GM18858 (cell line): Measurements from ENCODE around the gene MYOM1.
A peak's percentile ranks its signal among the peaks of the same experiment; 100 is the strongest.

ENCODE experiments used
- ATAC-seq: cut with Tn5 transposase; IDR thresholded peaks from one replicate; pipeline ENCODE4 v1.9.1; 2021; ENCODE audit not compliant: unreplicated experiment

Gene MYOM1

GRCh38 chr18:3219631-3220335 is at the start of gene MYOM1:
Gene MYOM1, minus strand, starts transcription at chr18:3219968. Its CDS starts 4,745 bp downstream, at chr18:3215223.
- ATAC-seq: no peak

- ATAC-seq: no peak
Observed at GRCh38 chr18:3269241-3269913, 49.6 kb upstream of the MYOM1 start.

GRCh38 chr18:3268306-3268705 is 48.5 kb upstream of the MYOM1 start:
- no peak for ATAC-seq

GRCh38 chr18:3266062-3266608 is 46.4 kb upstream of the MYOM1 start:
- ATAC-seq: no peak

GRCh38 chr18:3265564-3266033 is 45.8 kb upstream of the MYOM1 start:
- ATAC-seq: no peak

GRCh38 chr18:3264362-3264761 is 44.6 kb upstream of the MYOM1 start:
- ATAC-seq: no peak

- no peak for ATAC-seq
Observed at GRCh38 chr18:3263132-3263700, 43.4 kb upstream of the MYOM1 start.

GRCh38 chr18:3262234-3263131 is 42.7 kb upstream of the MYOM1 start:
- peak; percentile 13 for ATAC-seq

GRCh38 chr18:3261373-3262233 is 41.8 kb upstream of the MYOM1 start, which contains the start of gene MYL12B:
Gene MYL12B, plus strand, starts transcription at chr18:3262133. Its CDS starts 10,766 bp downstream, at chr18:3272899.
- peak; percentile 76 for ATAC-seq

GRCh38 chr18:3260995-3261372 is 41.2 kb upstream of the MYOM1 start:
- ATAC-seq: no peak

- no peak for ATAC-seq
Observed at GRCh38 chr18:3257627-3258120, 37.9 kb upstream of the MYOM1 start.

- ATAC-seq: peak; percentile 36
Observed at GRCh38 chr18:3256693-3257626, 37.2 kb upstream of the MYOM1 start.

- no peak for ATAC-seq
Observed at GRCh38 chr18:3255611-3256165, 35.9 kb upstream of the MYOM1 start.

GRCh38 chr18:3254725-3255124 is 35.0 kb upstream of the MYOM1 start:
- no peak for ATAC-seq

- no peak for ATAC-seq
Observed at GRCh38 chr18:3252843-3253242, 33.1 kb upstream of the MYOM1 start.

GRCh38 chr18:3251963-3252277 is 32.2 kb upstream of the MYOM1 start:
- ATAC-seq: no peak

GRCh38 chr18:3251249-3251962 is 31.6 kb upstream of the MYOM1 start:
- ATAC-seq: no peak
